GM19452 (cell line): ENCODE data around the gene ZC3H4.
"Not testable (repeated sequence)": the region's sequence is repeated elsewhere in the genome, so short reads cannot be mapped to it uniquely, and the experiment has no call there.

Source experiments
- ATAC-seq: cut with Tn5 transposase; IDR thresholded peaks from one replicate; pipeline ENCODE4 v1.9.1; 2021; ENCODE audit not compliant: unreplicated experiment

ZC3H4 gene

GRCh38 chr19:47109177-47109540, 4.4 kb downstream of the ZC3H4 start:
- ATAC-seq, result no peak

- ATAC-seq, result no peak
These were observed 5.4 kb downstream of the ZC3H4 start for GRCh38 chr19:47107953-47108746.

GRCh38 chr19:47107202-47107952, 6.2 kb downstream of the ZC3H4 start:
- ATAC-seq, result no peak

GRCh38 chr19:47106821-47107201, 6.8 kb downstream of the ZC3H4 start:
- ATAC-seq, result no peak

- ATAC-seq, result no peak
These were observed 7.7 kb downstream of the ZC3H4 start for GRCh38 chr19:47105874-47106273.

- ATAC-seq, result no peak
These were observed 8.9 kb downstream of the ZC3H4 start for GRCh38 chr19:47104680-47105079.

GRCh38 chr19:47102346-47103060, 11.1 kb downstream of the ZC3H4 start:
- no peak for ATAC-seq

- not testable (repeated sequence) for ATAC-seq
These were observed 12.5 kb downstream of the ZC3H4 start for GRCh38 chr19:47101116-47101515.

GRCh38 chr19:47100290-47100689, 13.3 kb downstream of the ZC3H4 start:
- no peak for ATAC-seq

- no peak for ATAC-seq
These were observed 14.0 kb downstream of the ZC3H4 start for GRCh38 chr19:47099576-47100050.

GRCh38 chr19:47098608-47099007, 15.0 kb downstream of the ZC3H4 start:
- ATAC-seq, result no peak

- ATAC-seq, result no peak
These were observed 16.0 kb downstream of the ZC3H4 start for GRCh38 chr19:47097396-47098201.

GRCh38 chr19:47096721-47097120, 16.9 kb downstream of the ZC3H4 start:
- ATAC-seq, result no peak

- ATAC-seq, result no peak
These were observed 17.4 kb downstream of the ZC3H4 start for GRCh38 chr19:47096100-47096704.

GRCh38 chr19:47095476-47096099, 18.0 kb downstream of the ZC3H4 start:
- ATAC-seq, result no peak

- ATAC-seq, result no peak
These were observed 18.8 kb downstream of the ZC3H4 start for GRCh38 chr19:47094557-47095475.

GRCh38 chr19:47093841-47094240, 19.7 kb downstream of the ZC3H4 start:
- no peak for ATAC-seq

- ATAC-seq, result no peak
These were observed 20.3 kb downstream of the ZC3H4 start for GRCh38 chr19:47093254-47093653.
